ENCODE measurements around the gene TMBIM6.
"Not testable (repeated sequence)": the region's sequence is repeated elsewhere in the genome, so short reads cannot be mapped to it uniquely, and the experiment has no call there.

TMBIM6 gene

DNA sequence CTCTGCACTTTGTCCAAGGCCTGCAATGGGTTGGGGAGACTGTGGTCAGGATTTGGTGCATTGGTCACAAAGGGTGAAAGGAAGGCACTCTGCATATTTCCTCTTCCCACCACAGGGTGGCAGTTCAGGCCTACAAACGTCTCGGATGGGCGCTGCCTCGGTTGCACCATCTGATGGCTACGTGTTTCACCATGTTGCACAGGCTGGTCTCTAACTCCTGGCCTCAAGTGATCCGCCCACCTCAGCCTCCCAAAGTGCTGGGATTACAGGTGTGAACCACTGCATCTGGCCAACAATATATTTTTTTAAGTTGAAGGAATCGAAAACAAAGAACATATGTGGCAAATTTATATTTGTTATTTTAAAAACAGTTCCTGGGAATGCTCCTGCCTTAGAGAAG is 35.1 kb downstream of the TMBIM6 start:
- Mint-ChIP-seq H3K27ac (no peak overlapping the region), H3K4me3 (peak overlapping the region; percentile 31), H3K4me1 (peaks cover 17% of the 10 kb centered on the region), H3K9me3 (no peaks in the 10 kb centered on the region), H3K36me3 (no peaks in the 10 kb centered on the region), H3K27me3 (peaks cover 18% of the 10 kb centered on the region)
- DNase-seq (ENCODE audit: low spot score in 2 of 2) (peak; percentile 26 to 32), ATAC-seq (ENCODE audit: low read depth) (peak; percentile 78)

- H3K4me3 Mint-ChIP-seq = no peak overlapping the region
- ATAC-seq (ENCODE audit: low read depth) = no peak
Measured at GRCh38 chr12:49776858-49777257, 35.5 kb downstream of the TMBIM6 start.

DNA sequence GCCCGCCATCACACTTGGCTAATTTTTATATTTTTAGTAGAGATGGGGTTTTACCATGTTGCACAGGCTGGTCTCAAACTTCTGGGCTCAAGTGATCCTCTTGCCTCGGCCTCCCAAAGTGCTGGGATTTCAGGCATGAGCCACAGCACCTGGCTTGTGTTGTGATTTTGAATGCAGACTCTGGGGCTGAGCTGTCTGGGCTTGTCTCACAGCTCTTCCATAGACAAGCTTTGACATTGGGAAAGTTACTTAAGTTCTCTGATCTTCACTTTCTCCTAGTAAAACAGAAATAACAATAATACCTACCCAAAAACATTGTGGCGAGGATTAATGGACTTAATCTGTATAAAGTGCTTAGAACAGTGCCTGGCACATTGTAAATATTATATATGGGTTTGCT is 36.0 kb downstream of the TMBIM6 start:
- DNase-seq (ENCODE audit: low spot score in 2 of 2) (no peak), ATAC-seq (ENCODE audit: low read depth) (no peak)
- no peaks in the 10 kb centered on the region for H3K9me3 Mint-ChIP-seq
- peaks cover 17% of the 10 kb centered on the region for H3K4me1 Mint-ChIP-seq
- H3K36me3 Mint-ChIP-seq = no peaks in the 10 kb centered on the region
- H3K27me3 Mint-ChIP-seq = peaks cover 18% of the 10 kb centered on the region
- H3K27ac Mint-ChIP-seq = no peak overlapping the region
- no peak overlapping the region for H3K4me3 Mint-ChIP-seq

More at GRCh38 chr12:49776858-49777257, 35.5 kb downstream of the TMBIM6 start:
- Mint-ChIP-seq H3K27ac (no peak overlapping the region), H3K4me1 (peaks cover 17% of the 10 kb centered on the region), H3K9me3 (no peaks in the 10 kb centered on the region), H3K27me3 (peaks cover 18% of the 10 kb centered on the region), H3K36me3 (no peaks in the 10 kb centered on the region)
- DNase-seq (ENCODE audit: low spot score in 2 of 2) = no peak

DNA sequence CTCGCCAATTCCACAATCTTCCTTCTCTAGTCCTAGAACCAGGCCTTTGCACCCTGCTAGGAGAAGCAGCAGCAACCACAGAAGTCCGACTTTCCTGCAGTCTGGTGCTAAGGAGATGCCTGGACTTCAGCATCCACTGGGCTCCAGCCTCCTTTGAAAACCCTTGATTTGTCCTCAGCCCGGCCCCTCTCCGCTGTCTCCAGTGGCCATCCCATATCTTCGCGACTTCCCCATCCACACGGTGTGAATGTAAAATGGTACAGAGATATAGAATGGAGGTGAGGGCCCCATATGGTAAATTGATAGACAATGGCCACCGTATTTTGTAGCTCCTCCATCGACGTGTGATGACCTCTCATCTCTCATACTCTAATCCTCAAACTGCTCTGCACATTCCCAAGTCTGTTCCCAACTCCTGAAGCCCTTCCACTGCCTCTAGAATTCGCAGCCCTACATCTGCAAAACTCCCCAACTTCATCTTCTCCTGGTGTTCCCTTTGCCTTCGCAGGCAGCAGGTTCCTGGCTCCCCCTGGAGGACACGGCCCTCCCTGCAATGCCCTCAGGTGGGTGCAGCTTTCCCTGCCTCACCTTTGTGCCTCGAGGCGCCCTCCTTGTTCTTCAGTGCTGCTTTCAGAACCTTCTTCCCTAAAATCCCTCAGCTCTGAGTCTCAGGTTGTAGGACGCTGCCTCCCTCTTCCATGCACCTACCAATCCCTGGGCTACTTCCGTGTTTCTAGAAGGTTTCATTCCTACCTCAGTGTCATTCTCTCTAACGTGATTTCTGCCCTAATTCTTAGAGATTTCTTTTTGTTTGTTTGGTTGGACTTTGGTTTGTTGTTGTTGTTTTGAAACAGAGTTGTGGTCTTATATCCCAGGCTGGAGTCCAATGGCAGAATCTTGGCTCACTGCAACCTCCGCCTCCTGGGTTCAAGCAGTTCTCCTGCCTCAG is 36.7 kb downstream of the TMBIM6 start:
- Mint-ChIP-seq H3K27me3 (peaks cover 18% of the 10 kb centered on the region), H3K4me3 (no peak overlapping the region), H3K4me1 (peaks cover 17% of the 10 kb centered on the region), H3K27ac (no peak overlapping the region), H3K36me3 (no peaks in the 10 kb centered on the region), H3K9me3 (no peaks in the 10 kb centered on the region)
- ATAC-seq (ENCODE audit: low read depth) (peak; percentile 83), DNase-seq (ENCODE audit: low spot score in 2 of 2) (peak; percentile 55 to 62)

DNA sequence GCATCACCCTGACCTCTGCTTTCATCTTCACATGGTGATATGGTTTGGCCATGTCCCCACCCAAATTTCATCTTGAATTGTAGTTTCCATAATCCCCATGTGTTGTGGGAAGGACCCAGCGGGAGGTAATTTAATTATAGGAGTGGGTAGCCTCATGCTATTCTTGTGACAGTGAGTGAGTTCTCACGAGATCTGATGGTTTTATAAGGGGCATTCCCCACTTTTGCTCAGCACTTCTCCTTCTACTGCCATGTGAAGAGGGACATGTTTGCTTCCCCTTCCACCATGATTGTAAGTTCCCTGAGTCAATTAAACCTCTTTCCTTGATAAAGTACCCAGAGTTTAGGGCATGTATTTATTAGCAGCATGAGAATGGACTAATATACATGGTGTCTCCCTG is 38.2 kb downstream of the TMBIM6 start:
- peaks cover 20% of the 10 kb centered on the region for H3K4me1 Mint-ChIP-seq
- peaks cover 25% of the 10 kb centered on the region for H3K27me3 Mint-ChIP-seq
- ATAC-seq (ENCODE audit: low read depth) (no peak), DNase-seq (ENCODE audit: low spot score in 2 of 2) (no peak)
- H3K36me3 Mint-ChIP-seq = no peaks in the 10 kb centered on the region
- no peak overlapping the region for H3K4me3 Mint-ChIP-seq
- H3K9me3 Mint-ChIP-seq = no peaks in the 10 kb centered on the region
- H3K27ac Mint-ChIP-seq = no peak overlapping the region

DNA sequence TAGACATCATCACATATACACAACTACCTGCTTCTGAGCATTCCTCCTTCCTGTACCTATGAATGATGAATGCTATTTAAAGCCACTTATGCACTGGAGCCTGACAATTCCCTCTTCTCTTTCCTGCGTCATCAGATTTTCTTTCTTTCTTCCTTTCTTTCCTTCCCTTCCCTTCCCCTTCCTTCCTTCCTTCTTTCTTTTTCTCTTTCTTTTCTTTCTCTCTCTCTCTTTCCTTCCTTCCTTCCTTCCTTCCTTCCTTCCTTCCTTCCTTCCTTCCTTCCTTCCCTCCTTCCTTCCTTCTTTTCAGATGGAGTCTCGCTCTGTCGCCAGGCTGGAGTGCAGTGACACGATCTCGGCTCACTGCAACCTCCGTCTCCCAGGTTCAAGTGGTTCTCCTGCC is 39.6 kb downstream of the TMBIM6 start:
- ATAC-seq (ENCODE audit: low read depth); DNase-seq (ENCODE audit: low spot score in 2 of 2); H3K27ac Mint-ChIP-seq; H3K36me3 Mint-ChIP-seq; H3K4me3 Mint-ChIP-seq; H3K9me3 Mint-ChIP-seq: not testable (repeated sequence)
- H3K4me1 Mint-ChIP-seq = peaks cover 20% of the 10 kb centered on the region
- peaks cover 25% of the 10 kb centered on the region for H3K27me3 Mint-ChIP-seq

DNA sequence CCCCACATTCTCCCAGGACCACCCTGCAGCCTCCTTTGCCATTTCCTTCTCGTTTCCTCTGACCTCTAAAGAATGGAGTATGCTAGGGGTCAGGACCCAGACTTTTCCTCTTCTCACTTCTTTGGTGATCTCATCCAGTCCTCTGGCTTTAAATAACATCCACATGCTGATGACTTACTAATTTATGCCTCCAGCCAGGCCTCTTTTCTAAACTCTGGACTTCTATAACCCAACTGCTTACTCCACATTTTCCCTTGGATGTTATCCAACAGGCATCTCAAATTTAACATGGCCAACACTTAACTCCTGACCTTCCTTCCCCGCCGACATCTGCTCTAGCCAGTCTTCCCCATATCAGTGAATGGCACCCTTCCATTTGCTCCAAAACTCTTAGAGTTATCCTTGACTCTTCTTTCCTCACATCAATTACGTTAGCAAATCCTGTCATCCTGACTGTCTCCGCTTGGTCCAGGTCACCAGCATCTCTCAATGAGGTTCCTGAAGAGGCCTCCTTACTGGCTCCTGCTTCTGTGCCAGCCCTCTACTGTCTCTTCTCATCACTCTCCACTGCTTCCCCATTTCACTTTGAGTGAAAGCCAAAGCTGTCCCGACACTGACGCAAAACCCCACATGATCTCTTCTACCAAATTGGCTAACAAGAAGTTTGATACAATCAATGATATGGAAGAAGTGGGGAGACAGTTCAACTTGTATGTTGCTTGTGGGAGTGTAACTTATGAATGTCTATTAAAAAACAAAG is 42.7 kb downstream of the TMBIM6 start:
- Mint-ChIP-seq H3K4me1 (peaks cover 7% of the 10 kb centered on the region), H3K27me3 (peaks cover 22% of the 10 kb centered on the region), H3K27ac (no peak overlapping the region), H3K36me3 (peaks cover 2% of the 10 kb centered on the region), H3K9me3 (peaks cover 3% of the 10 kb centered on the region), H3K4me3 (no peak overlapping the region)
- peak; percentile 77 for ATAC-seq (ENCODE audit: low read depth)
- DNase-seq (ENCODE audit: low spot score in 2 of 2) = no peak

GRCh38 chr12:49784756-49785409 is 43.5 kb downstream of the TMBIM6 start:
- DNase-seq (ENCODE audit: low spot score in 2 of 2) (no peak), ATAC-seq (ENCODE audit: low read depth) (no peak)
- Mint-ChIP-seq H3K27me3 (peaks cover 19% of the 10 kb centered on the region), H3K36me3 (peaks cover 2% of the 10 kb centered on the region), H3K4me1 (peaks cover 7% of the 10 kb centered on the region), H3K27ac (no peak overlapping the region), H3K9me3 (peaks cover 3% of the 10 kb centered on the region), H3K4me3 (no peak overlapping the region)

DNA sequence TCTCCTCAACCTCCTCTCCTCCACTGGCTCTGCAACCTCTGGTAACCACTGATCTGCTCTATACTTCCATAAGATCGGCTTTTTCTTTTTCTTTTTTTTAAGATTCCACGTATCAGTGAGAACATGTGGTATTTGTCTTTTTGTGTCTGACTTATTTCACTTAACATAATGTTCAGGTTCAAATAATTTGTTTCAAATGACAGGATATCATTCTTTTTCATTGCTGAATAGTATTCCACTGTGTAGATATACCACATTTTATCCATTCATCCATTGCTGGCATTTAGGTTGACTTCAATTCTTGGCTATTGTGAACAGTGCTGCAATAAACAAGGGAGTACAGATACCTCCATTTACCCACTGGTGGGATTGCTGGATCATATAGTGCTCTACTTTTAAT is 46.3 kb downstream of the TMBIM6 start:
- peaks cover 3% of the 10 kb centered on the region for H3K9me3 Mint-ChIP-seq

GRCh38 chr12:49789992-49790391 is 48.6 kb downstream of the TMBIM6 start:
- DNase-seq (ENCODE audit: low spot score in 2 of 2) (no peak), ATAC-seq (ENCODE audit: low read depth) (no peak)
- no peaks in the 10 kb centered on the region for H3K27me3 Mint-ChIP-seq
- peaks cover 3% of the 10 kb centered on the region for H3K9me3 Mint-ChIP-seq
- peaks cover 2% of the 10 kb centered on the region for H3K36me3 Mint-ChIP-seq
- H3K27ac Mint-ChIP-seq = no peak overlapping the region
- no peaks in the 10 kb centered on the region for H3K4me1 Mint-ChIP-seq
- no peak overlapping the region for H3K4me3 Mint-ChIP-seq

More for the DNA sequence above, 46.3 kb downstream of the TMBIM6 start:
- ATAC-seq (ENCODE audit: low read depth) = no peak
- H3K27ac Mint-ChIP-seq = no peak overlapping the region
- peaks cover 7% of the 10 kb centered on the region for H3K27me3 Mint-ChIP-seq
- H3K4me3 Mint-ChIP-seq = no peak overlapping the region
- no peak for DNase-seq (ENCODE audit: low spot score in 2 of 2)
- peaks cover 2% of the 10 kb centered on the region for H3K36me3 Mint-ChIP-seq
- peaks cover 4% of the 10 kb centered on the region for H3K4me1 Mint-ChIP-seq

GRCh38 chr12:49790741-49791555 is 49.6 kb downstream of the TMBIM6 start:
- Mint-ChIP-seq H3K4me1 (no peaks in the 10 kb centered on the region), H3K36me3 (peaks cover 2% of the 10 kb centered on the region), H3K27ac (no peak overlapping the region), H3K27me3 (no peaks in the 10 kb centered on the region), H3K9me3 (peaks cover 3% of the 10 kb centered on the region), H3K4me3 (no peak overlapping the region)
- no peak for ATAC-seq (ENCODE audit: low read depth)
- no peak for DNase-seq (ENCODE audit: low spot score in 2 of 2)

DNA sequence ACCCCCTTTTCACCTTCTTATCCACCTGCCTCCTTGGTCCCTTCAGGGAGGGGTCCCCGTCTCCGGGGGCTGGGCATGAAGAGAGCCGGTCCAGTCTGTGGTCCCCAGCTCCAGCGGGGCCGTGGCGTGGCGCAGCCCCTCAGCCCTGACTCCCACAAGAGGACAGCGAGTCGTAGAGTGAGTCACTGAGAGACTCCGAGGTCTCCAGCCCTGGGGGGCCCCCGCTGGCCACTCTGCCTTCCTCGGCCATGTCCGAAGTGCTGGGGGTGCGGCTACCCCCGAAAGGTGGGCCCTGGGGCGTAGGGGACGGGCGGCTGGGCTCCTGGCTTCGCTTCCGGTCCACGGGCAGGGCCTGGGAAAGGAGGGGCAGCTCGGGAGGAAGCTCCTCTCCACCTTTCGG is 50.3 kb downstream of the TMBIM6 start:
- no peak overlapping the region for H3K4me3 Mint-ChIP-seq
- no peak overlapping the region for H3K27ac Mint-ChIP-seq
- no peaks in the 10 kb centered on the region for H3K4me1 Mint-ChIP-seq
- H3K9me3 Mint-ChIP-seq = peaks cover 3% of the 10 kb centered on the region
- DNase-seq (ENCODE audit: low spot score in 2 of 2) (no peak), ATAC-seq (ENCODE audit: low read depth) (no peak)
- peaks cover 2% of the 10 kb centered on the region for H3K36me3 Mint-ChIP-seq
- no peaks in the 10 kb centered on the region for H3K27me3 Mint-ChIP-seq

- no peak for DNase-seq (ENCODE audit: low spot score in 2 of 2)
- peaks cover 2% of the 10 kb centered on the region for H3K36me3 Mint-ChIP-seq
- peaks cover 3% of the 10 kb centered on the region for H3K9me3 Mint-ChIP-seq
- H3K4me1 Mint-ChIP-seq = no peaks in the 10 kb centered on the region
- H3K4me3 Mint-ChIP-seq = no peak overlapping the region
- no peaks in the 10 kb centered on the region for H3K27me3 Mint-ChIP-seq
- ATAC-seq (ENCODE audit: low read depth) = no peak
- H3K27ac Mint-ChIP-seq = no peak overlapping the region
Measured at GRCh38 chr12:49792181-49792970, 51.0 kb downstream of the TMBIM6 start.
